ENCODE results near the gene DYNLL1. TPM values are rescaled to one million over a fixed set of nuclear protein-coding genes. Genes with fewer than 3 reads are reported as not detected.

Gene DYNLL1
- total and polyA plus RNA-seq, 2 of the 13 experiments (the other 11 are each of a cell fraction or from before 2014, with no cell fraction given), result 271 to 294 TPM

DNA sequence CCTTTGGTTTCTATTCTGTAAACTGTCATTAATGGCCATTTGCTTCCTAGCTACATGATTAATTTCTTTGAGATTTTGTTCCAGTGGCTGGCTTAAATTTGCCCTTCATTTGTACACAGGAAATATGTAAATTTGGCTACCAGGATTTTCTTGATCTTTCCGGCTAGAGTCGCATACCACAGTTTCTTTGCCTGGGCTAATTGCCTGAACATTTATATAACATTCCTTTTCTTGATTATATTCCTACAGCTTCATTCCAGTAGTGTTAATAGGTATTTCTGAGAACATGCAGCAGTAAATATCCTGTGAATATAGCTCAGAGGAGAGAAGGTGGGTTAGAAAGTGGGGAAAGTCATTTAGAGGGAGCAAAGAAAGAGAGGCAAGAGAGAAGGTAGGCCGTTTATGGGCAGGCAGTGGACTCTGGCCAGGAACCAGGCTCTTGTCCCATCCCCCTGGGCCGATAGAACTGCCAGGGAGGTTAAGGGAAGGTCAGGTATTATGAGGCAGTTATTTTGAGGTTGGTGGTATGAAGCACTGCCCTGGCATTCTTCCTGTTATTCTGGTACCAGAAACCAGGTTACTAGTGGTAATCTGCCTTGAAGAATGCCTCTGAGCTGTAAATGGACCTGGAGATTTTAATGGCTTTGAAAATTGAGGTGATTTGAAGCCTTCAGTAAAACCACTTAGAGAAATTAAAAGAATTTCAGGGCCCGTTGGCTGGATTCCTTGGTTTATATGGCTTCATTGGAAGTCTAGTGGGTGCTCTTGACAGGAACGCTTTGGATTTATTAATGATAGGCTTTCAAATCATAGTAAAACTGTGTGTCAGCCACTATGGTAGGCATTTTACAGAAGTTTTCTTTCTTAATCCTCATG is 42.6 kb downstream of the DYNLL1 start (continued):
- TF ChIP-seq, protein P1, sequence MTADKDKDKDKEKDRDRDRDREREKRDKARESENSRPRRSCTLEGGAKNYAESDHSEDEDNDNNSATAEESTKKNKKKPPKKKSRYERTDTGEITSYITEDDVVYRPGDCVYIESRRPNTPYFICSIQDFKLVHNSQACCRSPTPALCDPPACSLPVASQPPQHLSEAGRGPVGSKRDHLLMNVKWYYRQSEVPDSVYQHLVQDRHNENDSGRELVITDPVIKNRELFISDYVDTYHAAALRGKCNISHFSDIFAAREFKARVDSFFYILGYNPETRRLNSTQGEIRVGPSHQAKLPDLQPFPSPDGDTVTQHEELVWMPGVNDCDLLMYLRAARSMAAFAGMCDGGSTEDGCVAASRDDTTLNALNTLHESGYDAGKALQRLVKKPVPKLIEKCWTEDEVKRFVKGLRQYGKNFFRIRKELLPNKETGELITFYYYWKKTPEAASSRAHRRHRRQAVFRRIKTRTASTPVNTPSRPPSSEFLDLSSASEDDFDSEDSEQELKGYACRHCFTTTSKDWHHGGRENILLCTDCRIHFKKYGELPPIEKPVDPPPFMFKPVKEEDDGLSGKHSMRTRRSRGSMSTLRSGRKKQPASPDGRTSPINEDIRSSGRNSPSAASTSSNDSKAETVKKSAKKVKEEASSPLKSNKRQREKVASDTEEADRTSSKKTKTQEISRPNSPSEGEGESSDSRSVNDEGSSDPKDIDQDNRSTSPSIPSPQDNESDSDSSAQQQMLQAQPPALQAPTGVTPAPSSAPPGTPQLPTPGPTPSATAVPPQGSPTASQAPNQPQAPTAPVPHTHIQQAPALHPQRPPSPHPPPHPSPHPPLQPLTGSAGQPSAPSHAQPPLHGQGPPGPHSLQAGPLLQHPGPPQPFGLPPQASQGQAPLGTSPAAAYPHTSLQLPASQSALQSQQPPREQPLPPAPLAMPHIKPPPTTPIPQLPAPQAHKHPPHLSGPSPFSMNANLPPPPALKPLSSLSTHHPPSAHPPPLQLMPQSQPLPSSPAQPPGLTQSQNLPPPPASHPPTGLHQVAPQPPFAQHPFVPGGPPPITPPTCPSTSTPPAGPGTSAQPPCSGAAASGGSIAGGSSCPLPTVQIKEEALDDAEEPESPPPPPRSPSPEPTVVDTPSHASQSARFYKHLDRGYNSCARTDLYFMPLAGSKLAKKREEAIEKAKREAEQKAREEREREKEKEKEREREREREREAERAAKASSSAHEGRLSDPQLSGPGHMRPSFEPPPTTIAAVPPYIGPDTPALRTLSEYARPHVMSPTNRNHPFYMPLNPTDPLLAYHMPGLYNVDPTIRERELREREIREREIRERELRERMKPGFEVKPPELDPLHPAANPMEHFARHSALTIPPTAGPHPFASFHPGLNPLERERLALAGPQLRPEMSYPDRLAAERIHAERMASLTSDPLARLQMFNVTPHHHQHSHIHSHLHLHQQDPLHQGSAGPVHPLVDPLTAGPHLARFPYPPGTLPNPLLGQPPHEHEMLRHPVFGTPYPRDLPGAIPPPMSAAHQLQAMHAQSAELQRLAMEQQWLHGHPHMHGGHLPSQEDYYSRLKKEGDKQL (CRISPR knock-in tag; IDR thresholded peaks at IDR 0.05; ENCODE audit: low read depth), result no peak
- TF ChIP-seq HOXA9 (CRISPR knock-in tag; IDR thresholded peaks at IDR 0.05; ENCODE audit: borderline replicate concordance) (no peak), GZF1 (CRISPR knock-in tag; IDR thresholded peaks at IDR 0.05) (no peak), ZNF749 (CRISPR knock-in tag; IDR thresholded peaks at IDR 0.05; ENCODE audit: borderline replicate concordance) (no peak), FOXJ3 (CRISPR knock-in tag; IDR thresholded peaks at IDR 0.05; ENCODE audit: borderline replicate concordance) (no peak), CENPX (CRISPR knock-in tag; IDR thresholded peaks at IDR 0.05) (no peak), ZNF766 (CRISPR knock-in tag; IDR thresholded peaks at IDR 0.05; ENCODE audit: borderline replicate concordance) (no peak), ZMYM2 (CRISPR knock-in tag; IDR thresholded peaks at IDR 0.05) (no peak), ZNF777 (CRISPR knock-in tag; IDR thresholded peaks at IDR 0.05) (no peak), ZFP37 (CRISPR knock-in tag; IDR thresholded peaks at IDR 0.05; ENCODE audit: borderline replicate concordance) (no peak)
- TF ChIP-seq, protein P2, sequence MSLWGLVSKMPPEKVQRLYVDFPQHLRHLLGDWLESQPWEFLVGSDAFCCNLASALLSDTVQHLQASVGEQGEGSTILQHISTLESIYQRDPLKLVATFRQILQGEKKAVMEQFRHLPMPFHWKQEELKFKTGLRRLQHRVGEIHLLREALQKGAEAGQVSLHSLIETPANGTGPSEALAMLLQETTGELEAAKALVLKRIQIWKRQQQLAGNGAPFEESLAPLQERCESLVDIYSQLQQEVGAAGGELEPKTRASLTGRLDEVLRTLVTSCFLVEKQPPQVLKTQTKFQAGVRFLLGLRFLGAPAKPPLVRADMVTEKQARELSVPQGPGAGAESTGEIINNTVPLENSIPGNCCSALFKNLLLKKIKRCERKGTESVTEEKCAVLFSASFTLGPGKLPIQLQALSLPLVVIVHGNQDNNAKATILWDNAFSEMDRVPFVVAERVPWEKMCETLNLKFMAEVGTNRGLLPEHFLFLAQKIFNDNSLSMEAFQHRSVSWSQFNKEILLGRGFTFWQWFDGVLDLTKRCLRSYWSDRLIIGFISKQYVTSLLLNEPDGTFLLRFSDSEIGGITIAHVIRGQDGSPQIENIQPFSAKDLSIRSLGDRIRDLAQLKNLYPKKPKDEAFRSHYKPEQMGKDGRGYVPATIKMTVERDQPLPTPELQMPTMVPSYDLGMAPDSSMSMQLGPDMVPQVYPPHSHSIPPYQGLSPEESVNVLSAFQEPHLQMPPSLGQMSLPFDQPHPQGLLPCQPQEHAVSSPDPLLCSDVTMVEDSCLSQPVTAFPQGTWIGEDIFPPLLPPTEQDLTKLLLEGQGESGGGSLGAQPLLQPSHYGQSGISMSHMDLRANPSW (CRISPR knock-in tag; IDR thresholded peaks at IDR 0.05; ENCODE audit: borderline replicate concordance), result no peak
- TF ChIP-seq, protein P3, sequence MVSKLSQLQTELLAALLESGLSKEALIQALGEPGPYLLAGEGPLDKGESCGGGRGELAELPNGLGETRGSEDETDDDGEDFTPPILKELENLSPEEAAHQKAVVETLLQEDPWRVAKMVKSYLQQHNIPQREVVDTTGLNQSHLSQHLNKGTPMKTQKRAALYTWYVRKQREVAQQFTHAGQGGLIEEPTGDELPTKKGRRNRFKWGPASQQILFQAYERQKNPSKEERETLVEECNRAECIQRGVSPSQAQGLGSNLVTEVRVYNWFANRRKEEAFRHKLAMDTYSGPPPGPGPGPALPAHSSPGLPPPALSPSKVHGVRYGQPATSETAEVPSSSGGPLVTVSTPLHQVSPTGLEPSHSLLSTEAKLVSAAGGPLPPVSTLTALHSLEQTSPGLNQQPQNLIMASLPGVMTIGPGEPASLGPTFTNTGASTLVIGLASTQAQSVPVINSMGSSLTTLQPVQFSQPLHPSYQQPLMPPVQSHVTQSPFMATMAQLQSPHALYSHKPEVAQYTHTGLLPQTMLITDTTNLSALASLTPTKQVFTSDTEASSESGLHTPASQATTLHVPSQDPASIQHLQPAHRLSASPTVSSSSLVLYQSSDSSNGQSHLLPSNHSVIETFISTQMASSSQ (IDR thresholded peaks at IDR 0.05; ENCODE audit: low read depth), result no peak
- TF ChIP-seq, protein P3 (CRISPR knock-in tag; IDR thresholded peaks at IDR 0.05; ENCODE audit: borderline replicate concordance), result no peak
- TF ChIP-seq, protein P4, sequence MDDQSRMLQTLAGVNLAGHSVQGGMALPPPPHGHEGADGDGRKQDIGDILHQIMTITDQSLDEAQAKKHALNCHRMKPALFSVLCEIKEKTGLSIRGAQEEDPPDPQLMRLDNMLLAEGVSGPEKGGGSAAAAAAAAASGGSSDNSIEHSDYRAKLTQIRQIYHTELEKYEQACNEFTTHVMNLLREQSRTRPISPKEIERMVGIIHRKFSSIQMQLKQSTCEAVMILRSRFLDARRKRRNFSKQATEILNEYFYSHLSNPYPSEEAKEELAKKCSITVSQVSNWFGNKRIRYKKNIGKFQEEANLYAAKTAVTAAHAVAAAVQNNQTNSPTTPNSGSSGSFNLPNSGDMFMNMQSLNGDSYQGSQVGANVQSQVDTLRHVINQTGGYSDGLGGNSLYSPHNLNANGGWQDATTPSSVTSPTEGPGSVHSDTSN (CRISPR knock-in tag; IDR thresholded peaks at IDR 0.05; ENCODE audit: borderline replicate concordance), result no peak
